HL-60 (cell line): ENCODE data around the gene MALRD1.

Experiments
- GABPA ChIP-seq: IDR thresholded peaks from 2 replicates; pipeline ENCODE4 v1.6.1; 2012; ENCODE audit warnings: low read depth
- POLR2AphosphoS5 ChIP-seq: IDR thresholded peaks from 2 replicates; pipeline ENCODE4 v1.6.1; 2012; ENCODE audit warnings: low read depth
- SPI1 ChIP-seq: IDR thresholded peaks from 2 replicates; pipeline ENCODE4 v1.6.1; 2012; ENCODE audit warnings: low read depth, mild to moderate bottlenecking, borderline replicate concordance
- TF ChIP-seq, protein P1 (sequence below): IDR thresholded peaks from one replicate; pipeline ENCODE4 v1.5.1; 2011; ENCODE audit warnings: low read length, control low read depth, inconsistent platforms; ENCODE audit not compliant: insufficient read depth
- TF ChIP-seq, protein P2 (sequence below): IDR thresholded peaks from 2 replicates; pipeline ENCODE4 v1.6.1; 2012; ENCODE audit warnings: low read depth; ENCODE audit not compliant: insufficient replicate concordance

DNA sequence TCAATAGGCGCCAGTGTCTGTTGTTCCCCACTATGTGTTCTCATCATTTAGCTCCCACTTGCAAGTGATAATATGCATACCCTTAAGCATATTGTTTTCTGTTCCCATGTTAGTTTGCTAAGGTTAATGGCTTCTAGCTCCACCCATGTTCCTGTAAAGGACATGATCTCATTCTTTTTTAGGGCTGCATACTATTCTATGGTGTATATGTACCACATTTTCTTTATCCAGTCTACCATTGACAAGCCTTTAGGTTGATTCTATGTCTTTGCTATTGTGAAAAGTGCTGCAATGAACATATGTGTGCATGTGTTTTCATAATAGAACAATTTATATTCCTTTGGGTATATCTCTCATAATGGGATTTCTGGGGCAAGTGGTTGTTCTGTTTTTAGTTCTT, 689.8 kb downstream of the MALRD1 start:
- TF ChIP-seq, protein P1, sequence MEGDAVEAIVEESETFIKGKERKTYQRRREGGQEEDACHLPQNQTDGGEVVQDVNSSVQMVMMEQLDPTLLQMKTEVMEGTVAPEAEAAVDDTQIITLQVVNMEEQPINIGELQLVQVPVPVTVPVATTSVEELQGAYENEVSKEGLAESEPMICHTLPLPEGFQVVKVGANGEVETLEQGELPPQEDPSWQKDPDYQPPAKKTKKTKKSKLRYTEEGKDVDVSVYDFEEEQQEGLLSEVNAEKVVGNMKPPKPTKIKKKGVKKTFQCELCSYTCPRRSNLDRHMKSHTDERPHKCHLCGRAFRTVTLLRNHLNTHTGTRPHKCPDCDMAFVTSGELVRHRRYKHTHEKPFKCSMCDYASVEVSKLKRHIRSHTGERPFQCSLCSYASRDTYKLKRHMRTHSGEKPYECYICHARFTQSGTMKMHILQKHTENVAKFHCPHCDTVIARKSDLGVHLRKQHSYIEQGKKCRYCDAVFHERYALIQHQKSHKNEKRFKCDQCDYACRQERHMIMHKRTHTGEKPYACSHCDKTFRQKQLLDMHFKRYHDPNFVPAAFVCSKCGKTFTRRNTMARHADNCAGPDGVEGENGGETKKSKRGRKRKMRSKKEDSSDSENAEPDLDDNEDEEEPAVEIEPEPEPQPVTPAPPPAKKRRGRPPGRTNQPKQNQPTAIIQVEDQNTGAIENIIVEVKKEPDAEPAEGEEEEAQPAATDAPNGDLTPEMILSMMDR, result no peak
- TF ChIP-seq POLR2AphosphoS5 (no peak), GABPA (no peak), SPI1 (no peak)
- TF ChIP-seq, protein P2, sequence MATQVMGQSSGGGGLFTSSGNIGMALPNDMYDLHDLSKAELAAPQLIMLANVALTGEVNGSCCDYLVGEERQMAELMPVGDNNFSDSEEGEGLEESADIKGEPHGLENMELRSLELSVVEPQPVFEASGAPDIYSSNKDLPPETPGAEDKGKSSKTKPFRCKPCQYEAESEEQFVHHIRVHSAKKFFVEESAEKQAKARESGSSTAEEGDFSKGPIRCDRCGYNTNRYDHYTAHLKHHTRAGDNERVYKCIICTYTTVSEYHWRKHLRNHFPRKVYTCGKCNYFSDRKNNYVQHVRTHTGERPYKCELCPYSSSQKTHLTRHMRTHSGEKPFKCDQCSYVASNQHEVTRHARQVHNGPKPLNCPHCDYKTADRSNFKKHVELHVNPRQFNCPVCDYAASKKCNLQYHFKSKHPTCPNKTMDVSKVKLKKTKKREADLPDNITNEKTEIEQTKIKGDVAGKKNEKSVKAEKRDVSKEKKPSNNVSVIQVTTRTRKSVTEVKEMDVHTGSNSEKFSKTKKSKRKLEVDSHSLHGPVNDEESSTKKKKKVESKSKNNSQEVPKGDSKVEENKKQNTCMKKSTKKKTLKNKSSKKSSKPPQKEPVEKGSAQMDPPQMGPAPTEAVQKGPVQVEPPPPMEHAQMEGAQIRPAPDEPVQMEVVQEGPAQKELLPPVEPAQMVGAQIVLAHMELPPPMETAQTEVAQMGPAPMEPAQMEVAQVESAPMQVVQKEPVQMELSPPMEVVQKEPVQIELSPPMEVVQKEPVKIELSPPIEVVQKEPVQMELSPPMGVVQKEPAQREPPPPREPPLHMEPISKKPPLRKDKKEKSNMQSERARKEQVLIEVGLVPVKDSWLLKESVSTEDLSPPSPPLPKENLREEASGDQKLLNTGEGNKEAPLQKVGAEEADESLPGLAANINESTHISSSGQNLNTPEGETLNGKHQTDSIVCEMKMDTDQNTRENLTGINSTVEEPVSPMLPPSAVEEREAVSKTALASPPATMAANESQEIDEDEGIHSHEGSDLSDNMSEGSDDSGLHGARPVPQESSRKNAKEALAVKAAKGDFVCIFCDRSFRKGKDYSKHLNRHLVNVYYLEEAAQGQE, result no peak
